Stimulated activated effector memory CD8-positive, alpha-beta T cell treated with anti-CD3 and anti-CD28 coated beads, Interleukin-12 subunit alpha, Interleukin-12 subunit beta, amount 100 ng/mL, for 72 hours (primary cell): ENCODE measurements around the gene ALG8.

Source experiments
- ATAC-seq: fragments of 150-1000 bp; cut with Tn5 transposase; 2 replicates; pipeline ENCODE4 v1.10.0; 2021
- DNase-seq, 2 donors: peaks; one replicate each; pipeline ENCODE4 v3.0.0; 2021 to 2022; ENCODE audit warnings: low spot score in 2 of 2
- H3K27ac Mint-ChIP-seq: one replicate; pipeline ENCODE4 v1.8.0; 2022; ENCODE audit warnings: mild to moderate bottlenecking, mixed read lengths
- H3K36me3 Mint-ChIP-seq: one replicate; pipeline ENCODE4 v1.8.0; 2022; ENCODE audit warnings: mild to moderate bottlenecking, mixed read lengths
- H3K4me1 Mint-ChIP-seq: one replicate; pipeline ENCODE4 v1.8.0; 2022; ENCODE audit warnings: mixed read lengths
- H3K4me3 Mint-ChIP-seq: one replicate; pipeline ENCODE4 v1.8.0; 2022; ENCODE audit warnings: mild to moderate bottlenecking, mixed read lengths
- H3K9me3 Mint-ChIP-seq: one replicate; pipeline ENCODE4 v1.8.0; 2022; ENCODE audit warnings: mixed read lengths

ALG8 gene

GRCh38 chr11:78140392-78141077, 1.1 kb upstream of the ALG8 start:
- no peak overlapping the region for H3K27ac Mint-ChIP-seq
- peaks cover 40% of the 10 kb centered on the region for H3K4me1 Mint-ChIP-seq
- H3K36me3 Mint-ChIP-seq, result peaks cover 33% of the 10 kb centered on the region
- peak overlapping the region; percentile 83 for H3K4me3 Mint-ChIP-seq
- DNase-seq, result no peak
- ATAC-seq, result no peak
- H3K9me3 Mint-ChIP-seq, result no peaks in the 10 kb centered on the region

- ATAC-seq (peak; percentile 59), DNase-seq (peak in 1 of 2 donors; percentile 53)
- H3K36me3 Mint-ChIP-seq, result peaks cover 45% of the 10 kb centered on the region
- H3K4me1 Mint-ChIP-seq, result peaks cover 40% of the 10 kb centered on the region
- H3K9me3 Mint-ChIP-seq, result no peaks in the 10 kb centered on the region
- H3K4me3 Mint-ChIP-seq, result peak overlapping the region; percentile 83
- H3K27ac Mint-ChIP-seq, result peak overlapping the region; percentile 96
Measured at GRCh38 chr11:78138694-78139421, 568 bp downstream of the ALG8 start.

GRCh38 chr11:78138291-78138690, 1.1 kb downstream of the ALG8 start:
- DNase-seq, result no peak
- Mint-ChIP-seq H3K9me3 (no peaks in the 10 kb centered on the region), H3K27ac (peak overlapping the region; percentile 96), H3K4me3 (peak overlapping the region; percentile 83), H3K36me3 (peaks cover 45% of the 10 kb centered on the region), H3K4me1 (peaks cover 40% of the 10 kb centered on the region)
- ATAC-seq, result no peak

- ATAC-seq (no peak), DNase-seq (no peak)
- Mint-ChIP-seq H3K4me1 (peaks cover 20% of the 10 kb centered on the region), H3K4me3 (no peak overlapping the region), H3K36me3 (peaks cover 40% of the 10 kb centered on the region), H3K9me3 (no peaks in the 10 kb centered on the region), H3K27ac (no peak overlapping the region)
Measured at GRCh38 chr11:78132475-78132874, 7.0 kb downstream of the ALG8 start.

- H3K9me3 Mint-ChIP-seq, result no peaks in the 10 kb centered on the region
- peaks cover 35% of the 10 kb centered on the region for H3K36me3 Mint-ChIP-seq
- H3K27ac Mint-ChIP-seq, result no peak overlapping the region
- DNase-seq (no peak), ATAC-seq (no peak)
- no peak overlapping the region for H3K4me3 Mint-ChIP-seq
- peaks cover 16% of the 10 kb centered on the region for H3K4me1 Mint-ChIP-seq
Measured at GRCh38 chr11:78131956-78132355, 7.5 kb downstream of the ALG8 start.

GRCh38 chr11:78127403-78127802, 12.0 kb downstream of the ALG8 start:
- DNase-seq, result no peak
- Mint-ChIP-seq H3K4me3 (no peak overlapping the region), H3K9me3 (no peaks in the 10 kb centered on the region), H3K4me1 (peaks cover 9% of the 10 kb centered on the region), H3K27ac (no peak overlapping the region), H3K36me3 (peaks cover 27% of the 10 kb centered on the region)
- no peak for ATAC-seq

GRCh38 chr11:78112582-78113275, 26.7 kb downstream of the ALG8 start:
- DNase-seq, result no peak
- no peak for ATAC-seq
- no peak overlapping the region for H3K4me3 Mint-ChIP-seq
- peaks cover 33% of the 10 kb centered on the region for H3K36me3 Mint-ChIP-seq
- no peak overlapping the region for H3K27ac Mint-ChIP-seq
- no peaks in the 10 kb centered on the region for H3K9me3 Mint-ChIP-seq
- H3K4me1 Mint-ChIP-seq, result no peaks in the 10 kb centered on the region

- Mint-ChIP-seq H3K36me3 (peaks cover 28% of the 10 kb centered on the region), H3K4me1 (no peaks in the 10 kb centered on the region), H3K9me3 (no peaks in the 10 kb centered on the region), H3K27ac (no peak overlapping the region), H3K4me3 (no peak overlapping the region)
- DNase-seq (no peak), ATAC-seq (no peak)
Measured at GRCh38 chr11:78111298-78111697, 28.1 kb downstream of the ALG8 start.

GRCh38 chr11:78110830-78111229, 28.6 kb downstream of the ALG8 start:
- Mint-ChIP-seq H3K36me3 (peaks cover 28% of the 10 kb centered on the region), H3K27ac (no peak overlapping the region), H3K9me3 (no peaks in the 10 kb centered on the region), H3K4me1 (no peaks in the 10 kb centered on the region), H3K4me3 (no peak overlapping the region)
- no peak for ATAC-seq
- no peak for DNase-seq

GRCh38 chr11:78110351-78110750, 29.1 kb downstream of the ALG8 start:
- ATAC-seq (no peak), DNase-seq (no peak)
- no peak overlapping the region for H3K27ac Mint-ChIP-seq
- no peaks in the 10 kb centered on the region for H3K4me1 Mint-ChIP-seq
- H3K4me3 Mint-ChIP-seq, result no peak overlapping the region
- peaks cover 28% of the 10 kb centered on the region for H3K36me3 Mint-ChIP-seq
- no peaks in the 10 kb centered on the region for H3K9me3 Mint-ChIP-seq

GRCh38 chr11:78109081-78110015, 30.1 kb downstream of the ALG8 start:
- Mint-ChIP-seq H3K36me3 (peaks cover 32% of the 10 kb centered on the region), H3K27ac (no peak overlapping the region), H3K4me3 (no peak overlapping the region), H3K9me3 (no peaks in the 10 kb centered on the region), H3K4me1 (no peaks in the 10 kb centered on the region)
- DNase-seq (no peak), ATAC-seq (no peak)

- ATAC-seq (no peak), DNase-seq (no peak)
- H3K4me1 Mint-ChIP-seq, result no peaks in the 10 kb centered on the region
- H3K36me3 Mint-ChIP-seq, result peaks cover 58% of the 10 kb centered on the region
- H3K9me3 Mint-ChIP-seq, result no peaks in the 10 kb centered on the region
- no peak overlapping the region for H3K4me3 Mint-ChIP-seq
- H3K27ac Mint-ChIP-seq, result no peak overlapping the region
Measured at GRCh38 chr11:78100676-78101472, 38.6 kb downstream of the ALG8 start.

GRCh38 chr11:78100261-78100660, 39.2 kb downstream of the ALG8 start:
- peaks cover 58% of the 10 kb centered on the region for H3K36me3 Mint-ChIP-seq
- no peak overlapping the region for H3K27ac Mint-ChIP-seq
- no peaks in the 10 kb centered on the region for H3K4me1 Mint-ChIP-seq
- ATAC-seq (no peak), DNase-seq (no peak)
- no peaks in the 10 kb centered on the region for H3K9me3 Mint-ChIP-seq
- no peak overlapping the region for H3K4me3 Mint-ChIP-seq

GRCh38 chr11:78099666-78100065, 39.8 kb downstream of the ALG8 start:
- ATAC-seq, result no peak
- H3K9me3 Mint-ChIP-seq, result no peaks in the 10 kb centered on the region
- no peak for DNase-seq
- H3K4me1 Mint-ChIP-seq, result peaks cover 1% of the 10 kb centered on the region
- H3K27ac Mint-ChIP-seq, result peak overlapping the region; percentile 13
- peaks cover 58% of the 10 kb centered on the region for H3K36me3 Mint-ChIP-seq
- H3K4me3 Mint-ChIP-seq, result no peak overlapping the region
